OCI-LY3 (cell line): ENCODE results near the gene LINGO3.

Experiments
- H2AFZ ChIP-seq: fragments of 200-600, 300-600 bp; shearing (Covaris generic); 2 replicates; pipeline ENCODE4 v1.6.0; 2014; ENCODE audit warnings: antibody characterized with exemption, low read depth, low read length
- H3K27ac ChIP-seq: fragments of 200-600, 300-600 bp; sonication (generic); 2 replicates; pipeline ENCODE4 v1.5.1; 2014; ENCODE audit warnings: mild to moderate bottlenecking, low read length, moderate library complexity, mixed read lengths
- H3K27me3 ChIP-seq: fragments of 200-600, 300-600 bp; sonication (generic); 2 replicates; pipeline ENCODE4 v1.6.1; 2014; ENCODE audit warnings: low read depth, low read length, mixed read lengths
- H3K36me3 ChIP-seq: fragments of 200-600, 300-600 bp; sonication (generic); replicated peaks from 2 replicates; pipeline ENCODE3; 2014; ENCODE audit warnings: low read depth, low read length, mixed read lengths
- H3K4me1 ChIP-seq: fragments of 300-600, 200-600 bp; sonication (generic); 2 replicates; pipeline ENCODE4 v1.6.1; 2014; ENCODE audit warnings: low read length, mixed read lengths
- H3K4me2 ChIP-seq: fragments of 200-600, 300-600 bp; sonication (generic); 2 replicates; pipeline ENCODE4 v1.6.1; 2014; ENCODE audit warnings: low read length, mixed read lengths
- H3K4me3 ChIP-seq: fragments of 300-600, 200-600 bp; sonication (generic); 2 replicates; pipeline ENCODE4 v1.5.1; 2014; ENCODE audit warnings: antibody characterized with exemption, mild to moderate bottlenecking, low read length, moderate library complexity
- H3K79me2 ChIP-seq: fragments of 300-600, 200-600 bp; shearing (Covaris generic); 2 replicates; pipeline ENCODE4 v1.6.1; 2014; ENCODE audit warnings: mild to moderate bottlenecking, low read length, mixed read lengths
- H3K9ac ChIP-seq: fragments of 300-600, 200-600 bp; shearing (Covaris generic); 2 replicates; pipeline ENCODE4 v1.6.0; 2014; ENCODE audit warnings: mild to moderate bottlenecking, low read length, moderate library complexity
- H3K9me3 ChIP-seq: fragments of 200-600, 300-600 bp; shearing (Covaris generic); 2 replicates; pipeline ENCODE4 v1.6.1; 2014; ENCODE audit warnings: low read length, mixed read lengths; ENCODE audit not compliant: insufficient read depth
- H4K20me1 ChIP-seq: fragments of 200-600, 300-600 bp; sonication (generic); 2 replicates; pipeline ENCODE4 v1.6.1; 2016; ENCODE audit warnings: low read length, mixed read lengths; ENCODE audit not compliant: insufficient read depth
- EZH2phosphoT487 ChIP-seq: fragments of 200-600 bp; shearing (Covaris generic); IDR thresholded peaks from 2 replicates; pipeline ENCODE4 v1.6.1; 2018; ENCODE audit warnings: antibody characterized with exemption, mixed run types, low read depth
- TF ChIP-seq, protein P1 (sequence below): fragments of 200-600, 300-600 bp; sonication (generic); IDR thresholded peaks from 2 replicates; pipeline ENCODE4 v1.5.1; 2014; ENCODE audit warnings: antibody characterized with exemption, low read length, low read depth

The LINGO3 gene

DNA sequence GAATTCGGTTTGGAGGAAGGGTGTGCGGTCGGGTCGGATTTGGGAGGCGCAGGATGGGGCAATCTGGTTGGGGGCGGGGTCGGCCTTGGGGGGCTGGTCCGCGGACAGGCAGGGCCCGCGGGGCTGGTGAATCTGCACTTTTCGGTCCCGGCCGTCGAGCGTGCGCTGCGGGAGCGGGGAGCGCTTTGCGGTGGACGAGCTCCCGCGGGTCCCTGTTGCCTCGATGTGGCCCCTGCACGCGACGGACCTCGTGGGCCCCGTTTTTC lies 37.9 kb downstream of the LINGO3 start:
- peaks cover 52% of the 10 kb centered on the region for H4K20me1 ChIP-seq
- no peaks in the 10 kb centered on the region for H3K27me3 ChIP-seq
- H3K4me1 ChIP-seq, result peaks cover 55% of the 10 kb centered on the region

DNA sequence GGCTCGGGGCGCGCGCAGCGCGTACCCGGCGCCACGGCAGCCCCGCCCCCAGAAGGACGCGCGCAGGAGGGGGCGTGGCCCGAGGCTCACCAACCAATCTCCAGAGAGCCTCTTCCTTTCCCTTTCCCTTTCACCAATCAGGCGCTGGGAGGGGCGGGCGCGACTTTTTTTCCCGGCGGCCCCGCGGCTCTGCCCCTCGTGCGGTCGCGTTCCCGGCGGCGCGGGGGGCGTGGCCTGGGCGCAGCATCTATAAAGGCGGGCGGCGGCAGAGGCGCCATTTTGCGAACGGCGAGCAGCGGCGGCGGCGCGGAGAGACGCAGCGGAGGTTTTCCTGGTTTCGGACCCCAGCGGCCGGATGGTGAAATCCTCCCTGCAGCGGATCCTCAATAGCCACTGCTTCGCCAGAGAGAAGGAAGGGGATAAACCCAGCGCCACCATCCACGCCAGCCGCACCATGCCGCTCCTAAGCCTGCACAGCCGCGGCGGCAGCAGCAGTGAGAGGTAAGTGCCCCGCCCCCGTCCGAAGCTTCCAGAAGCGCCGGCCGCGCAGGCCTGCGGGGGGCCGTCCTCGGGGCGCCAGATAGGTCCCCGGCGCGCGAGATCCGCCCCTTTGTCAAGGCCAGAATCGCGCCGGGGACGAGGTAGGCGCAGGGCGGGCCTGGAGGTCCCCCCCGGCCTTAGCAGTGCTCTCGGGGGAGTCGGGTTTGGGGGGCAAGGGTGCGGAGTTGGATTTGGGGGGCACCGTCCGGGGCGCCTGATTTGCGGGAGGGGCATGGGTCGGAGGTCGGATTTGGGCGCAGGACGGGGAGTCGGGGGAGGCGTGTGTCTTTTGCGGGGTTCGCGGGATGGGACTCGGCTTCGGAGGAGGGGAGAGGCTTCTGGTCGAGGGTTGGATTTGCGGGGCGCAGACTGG lies 38.5 kb downstream of the LINGO3 start:
- peaks cover 59% of the 10 kb centered on the region for H3K4me1 ChIP-seq
- H3K27me3 ChIP-seq, result no peaks in the 10 kb centered on the region
- H4K20me1 ChIP-seq, result peaks cover 47% of the 10 kb centered on the region
- H3K4me2 ChIP-seq, result peak overlapping the region; percentile 70
- H3K36me3 ChIP-seq, result peaks cover 35% of the 10 kb centered on the region
- peak overlapping the region; percentile 87 for H3K27ac ChIP-seq
- TF ChIP-seq EZH2phosphoT487, result no peak
- TF ChIP-seq, protein P1, sequence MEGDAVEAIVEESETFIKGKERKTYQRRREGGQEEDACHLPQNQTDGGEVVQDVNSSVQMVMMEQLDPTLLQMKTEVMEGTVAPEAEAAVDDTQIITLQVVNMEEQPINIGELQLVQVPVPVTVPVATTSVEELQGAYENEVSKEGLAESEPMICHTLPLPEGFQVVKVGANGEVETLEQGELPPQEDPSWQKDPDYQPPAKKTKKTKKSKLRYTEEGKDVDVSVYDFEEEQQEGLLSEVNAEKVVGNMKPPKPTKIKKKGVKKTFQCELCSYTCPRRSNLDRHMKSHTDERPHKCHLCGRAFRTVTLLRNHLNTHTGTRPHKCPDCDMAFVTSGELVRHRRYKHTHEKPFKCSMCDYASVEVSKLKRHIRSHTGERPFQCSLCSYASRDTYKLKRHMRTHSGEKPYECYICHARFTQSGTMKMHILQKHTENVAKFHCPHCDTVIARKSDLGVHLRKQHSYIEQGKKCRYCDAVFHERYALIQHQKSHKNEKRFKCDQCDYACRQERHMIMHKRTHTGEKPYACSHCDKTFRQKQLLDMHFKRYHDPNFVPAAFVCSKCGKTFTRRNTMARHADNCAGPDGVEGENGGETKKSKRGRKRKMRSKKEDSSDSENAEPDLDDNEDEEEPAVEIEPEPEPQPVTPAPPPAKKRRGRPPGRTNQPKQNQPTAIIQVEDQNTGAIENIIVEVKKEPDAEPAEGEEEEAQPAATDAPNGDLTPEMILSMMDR, result 0 out of 2 replicates have a peak, but pooled peaks have one; percentile 5
- peak overlapping the region; percentile 96 for H3K9ac ChIP-seq
- no peak overlapping the region for H2AFZ ChIP-seq
- H3K4me3 ChIP-seq, result peak overlapping the region; percentile 91
- H3K79me2 ChIP-seq, result peaks cover 52% of the 10 kb centered on the region
- no peaks in the 10 kb centered on the region for H3K9me3 ChIP-seq

More for the DNA sequence above, 37.9 kb downstream of the LINGO3 start:
- Histone ChIP-seq H3K9ac (peak overlapping the region; percentile 96), H3K4me3 (peak overlapping the region; percentile 91), H2AFZ (no peak overlapping the region), H3K36me3 (peaks cover 35% of the 10 kb centered on the region), H3K4me2 (peak overlapping the region; percentile 63), H3K27ac (peak overlapping the region; percentile 87), H3K9me3 (no peaks in the 10 kb centered on the region), H3K79me2 (peaks cover 56% of the 10 kb centered on the region)
- TF ChIP-seq, protein P1, result no peak
- TF ChIP-seq EZH2phosphoT487, result no peak

DNA sequence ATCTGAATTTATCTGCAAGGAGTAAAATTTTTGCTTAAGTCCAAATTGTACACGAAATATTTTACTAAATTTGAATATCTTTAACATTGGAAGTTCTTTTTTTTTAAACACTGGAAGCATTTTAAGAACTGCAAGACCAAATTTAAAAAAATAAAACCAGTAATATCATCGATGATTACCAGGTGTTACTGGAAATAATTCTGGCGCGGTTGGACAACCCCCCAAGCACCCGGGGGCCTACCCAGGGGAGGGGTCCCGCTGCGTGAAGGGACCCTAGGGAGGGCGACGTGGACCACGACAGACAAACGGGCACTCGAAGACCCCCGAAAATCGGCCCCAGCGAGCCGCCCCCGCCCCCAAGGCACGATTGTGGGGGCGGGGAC lies 39.1 kb downstream of the LINGO3 start:
- Histone ChIP-seq H3K27ac (peak overlapping the region; percentile 7; the same call in 1 of the 2 replicates), H3K4me2 (peak overlapping the region; percentile 70), H2AFZ (peak overlapping the region; percentile 33), H3K27me3 (no peaks in the 10 kb centered on the region), H4K20me1 (peaks cover 41% of the 10 kb centered on the region), H3K36me3 (peaks cover 28% of the 10 kb centered on the region), H3K9ac (peak overlapping the region; percentile 68), H3K4me1 (peaks cover 57% of the 10 kb centered on the region), H3K79me2 (peaks cover 46% of the 10 kb centered on the region), H3K9me3 (no peaks in the 10 kb centered on the region), H3K4me3 (peak overlapping the region; percentile 77)
- TF ChIP-seq EZH2phosphoT487, result no peak
- TF ChIP-seq, protein P1, result no peak

DNA sequence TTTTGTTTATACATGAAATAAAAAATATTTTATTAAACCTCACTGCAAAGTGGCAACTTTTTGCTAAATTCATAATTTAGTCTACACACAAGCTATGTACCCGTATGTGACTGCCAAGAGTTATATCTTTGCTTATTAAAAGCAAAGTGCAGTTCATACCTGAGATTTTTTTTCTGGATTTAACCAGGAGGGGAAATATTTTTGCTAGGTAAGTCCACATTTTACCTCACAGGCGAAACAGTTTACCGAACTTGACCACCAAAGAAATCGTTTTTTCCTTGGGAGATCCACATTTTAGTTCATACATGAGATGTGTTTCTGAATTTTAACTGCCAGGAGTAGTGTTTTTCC lies 39.5 kb downstream of the LINGO3 start:
- TF ChIP-seq EZH2phosphoT487, result no peak
- TF ChIP-seq, protein P1, result no peak
- H2AFZ ChIP-seq, result peak overlapping the region; percentile 33; the same call in 1 of the 2 replicates
- peaks cover 38% of the 10 kb centered on the region for H4K20me1 ChIP-seq
- no peaks in the 10 kb centered on the region for H3K9me3 ChIP-seq
- peaks cover 28% of the 10 kb centered on the region for H3K36me3 ChIP-seq
- peaks cover 43% of the 10 kb centered on the region for H3K79me2 ChIP-seq
- H3K27ac ChIP-seq, result no peak overlapping the region
- peak overlapping the region; percentile 77 for H3K4me3 ChIP-seq
- peaks cover 55% of the 10 kb centered on the region for H3K4me1 ChIP-seq
- H3K27me3 ChIP-seq, result no peaks in the 10 kb centered on the region
- H3K9ac ChIP-seq, result peak overlapping the region; percentile 68
- peak overlapping the region; percentile 70 for H3K4me2 ChIP-seq
